ENCODE measurements around the gene INCENP. TPM values are rescaled to one million over a fixed set of nuclear protein-coding genes. Genes with fewer than 3 reads are reported as not detected.

Gene INCENP
- total and polyA plus RNA-seq, 2 donors (not counting 1 experiment from before 2014, with no cell fraction given): 8.9 to 37.8 TPM

- Histone ChIP-seq H3K36me3 (replicated peaks in 1 of 2; ENCODE audit: control extremely low read depth in 1 of 2, control insufficient read depth in 1 of 2, extremely low read depth in 1 of 2, insufficient read depth in 2 of 2, low read length in 1 of 2) (peaks cover 0 to 45% of the 10 kb centered on the region in 2 experiments), H3K9ac (ENCODE audit: low read length) (no peak overlapping the region), H3K27me3 (replicated peaks in 1 of 4; ENCODE audit: control extremely low read depth in 1 of 4, control insufficient read depth in 3 of 4, insufficient read depth in 4 of 4, low read length in 3 of 4) (no peaks in the 10 kb centered on the region), H3K9me3 (ENCODE audit: control extremely low read depth in 1 of 3, control insufficient read depth in 2 of 3, insufficient read depth in 1 of 3, low read length in 2 of 3) (no peaks in the 10 kb centered on the region), H3K79me2 (ENCODE audit: control insufficient read depth, insufficient read depth, low read length) (no peaks in the 10 kb centered on the region), H2AFZ (ENCODE audit: insufficient read depth, low read depth, low read length, poor library complexity, severe bottlenecking) (no peak overlapping the region), H3K27ac (ENCODE audit: low read length in 2 of 2) (no peak overlapping the region), H4K20me1 (ENCODE audit: control insufficient read depth, insufficient read depth, low read length, poor library complexity, severe bottlenecking) (no peaks in the 10 kb centered on the region), H3K4me1 (ENCODE audit: control insufficient read depth in 2 of 2, insufficient read depth in 2 of 2, low read length in 2 of 2) (no peaks in the 10 kb centered on the region), H3K4me3 (ENCODE audit: control extremely low read depth in 1 of 5, extremely low read depth in 1 of 5, insufficient read depth in 1 of 5, low read depth in 2 of 5, low read length in 4 of 5) (no peak overlapping the region), H3K4me2 (replicated peaks; ENCODE audit: low read depth, low read length, poor library complexity, severe bottlenecking) (no peak overlapping the region)
- ChIA-PET POLR2A (no interaction called here), CTCF (no interaction called here)
- H3K9me3 Mint-ChIP-seq (ENCODE audit: insufficient read depth): no peaks in the 10 kb centered on the region
- intact Hi-C loops (cut with micrococcal nuclease): no loop called here
- no peaks in the 10 kb centered on the region for H3K4me1 Mint-ChIP-seq
- H3K27me3 Mint-ChIP-seq: no peaks in the 10 kb centered on the region
- no peak overlapping the region for H3K27ac Mint-ChIP-seq
- H3K4me3 Mint-ChIP-seq: no peak overlapping the region
- TF ChIP-seq CTCF (IDR thresholded peaks at IDR 0.05): no peak
- DNase-seq (no peak), ATAC-seq (ENCODE audit: low read depth) (no peak)
- 98% methylated on average over 10 of the region's 10 CpGs for WGBS (ENCODE audit: insufficient coverage)
Observed at GRCh38 chr11:62150887-62151736, 27.3 kb downstream of the INCENP start.

GRCh38 chr11:62151737-62152102 lies 27.9 kb downstream of the INCENP start:
- H3K9me3 ChIP-seq (ENCODE audit: control extremely low read depth in 1 of 3, control insufficient read depth in 2 of 3, insufficient read depth in 1 of 3, low read length in 2 of 3): no peaks in the 10 kb centered on the region
- H3K79me2 ChIP-seq (ENCODE audit: control insufficient read depth, insufficient read depth, low read length): no peaks in the 10 kb centered on the region
- no peak overlapping the region for H3K27ac Mint-ChIP-seq
- H3K27me3 Mint-ChIP-seq: no peaks in the 10 kb centered on the region
- no peak overlapping the region for H3K27ac ChIP-seq (ENCODE audit: low read length in 2 of 2)
- no peak for DNase-seq
- ChIA-PET CTCF (no interaction called here), POLR2A (no interaction called here)
- no peaks in the 10 kb centered on the region for H3K9me3 Mint-ChIP-seq (ENCODE audit: insufficient read depth)
- H3K4me3 ChIP-seq (ENCODE audit: control extremely low read depth in 1 of 5, extremely low read depth in 1 of 5, insufficient read depth in 1 of 5, low read depth in 2 of 5, low read length in 4 of 5): no peak overlapping the region
- no peaks in the 10 kb centered on the region for H3K4me1 Mint-ChIP-seq
- WGBS (ENCODE audit: insufficient coverage): over 99% methylated on average over 8 of the region's 9 CpGs
- no peaks in the 10 kb centered on the region for H3K4me1 ChIP-seq (ENCODE audit: control insufficient read depth in 2 of 2, insufficient read depth in 2 of 2, low read length in 2 of 2)
- H4K20me1 ChIP-seq (ENCODE audit: control insufficient read depth, insufficient read depth, low read length, poor library complexity, severe bottlenecking): no peaks in the 10 kb centered on the region
- TF ChIP-seq EZH2 (IDR thresholded peaks at IDR 0.05; ENCODE audit: borderline replicate concordance, insufficient read depth, low read depth, low read length, poor library complexity, severe bottlenecking): no peak
- no peak for TF ChIP-seq CTCF (IDR thresholded peaks at IDR 0.05)
- no peak overlapping the region for H3K9ac ChIP-seq (ENCODE audit: low read length)
- H3K36me3 ChIP-seq (replicated peaks in 1 of 2; ENCODE audit: control extremely low read depth in 1 of 2, control insufficient read depth in 1 of 2, extremely low read depth in 1 of 2, insufficient read depth in 2 of 2, low read length in 1 of 2): peaks cover 0 to 42% of the 10 kb centered on the region in 2 experiments
- intact Hi-C loops (cut with micrococcal nuclease): no loop called here
- H3K4me3 Mint-ChIP-seq: no peak overlapping the region
- H3K27me3 ChIP-seq (replicated peaks in 1 of 4; ENCODE audit: control extremely low read depth in 1 of 4, control insufficient read depth in 3 of 4, insufficient read depth in 4 of 4, low read length in 3 of 4): no peaks in the 10 kb centered on the region
- H3K4me2 ChIP-seq (replicated peaks; ENCODE audit: low read depth, low read length, poor library complexity, severe bottlenecking): no peak overlapping the region
- H2AFZ ChIP-seq (ENCODE audit: insufficient read depth, low read depth, low read length, poor library complexity, severe bottlenecking): no peak overlapping the region
- no peak for ATAC-seq (ENCODE audit: low read depth)

Measured in B cell (primary cell).